Measurements from ENCODE around the gene IMMP2L.

IMMP2L gene

DNA sequence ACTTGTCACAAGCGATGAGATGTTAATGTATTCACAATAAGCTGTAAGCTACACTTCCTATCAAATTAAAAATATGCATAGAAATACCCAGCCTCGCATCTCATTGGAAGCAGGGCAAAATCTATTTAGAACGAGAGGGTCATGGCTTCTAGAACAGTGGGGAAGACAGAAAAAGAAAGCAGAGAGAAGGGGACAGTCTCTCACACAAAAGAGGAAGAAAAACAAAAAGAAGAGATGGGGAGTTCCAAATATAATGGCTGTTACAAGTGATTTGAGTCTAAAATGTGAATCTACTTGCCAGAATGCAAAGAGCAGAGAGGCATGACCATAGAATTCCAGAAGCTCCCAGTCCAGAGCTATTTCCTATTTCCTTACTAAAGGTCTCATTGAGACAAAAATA is 457.6 kb downstream of the IMMP2L start:
- DNase-seq (ENCODE audit: low read depth, low spot score), result no peak

- no peak for DNase-seq (ENCODE audit: low read depth, low spot score)
Measured at GRCh38 chr7:111103678-111104274, 458.5 kb downstream of the IMMP2L start.

- DNase-seq (ENCODE audit: low read depth, low spot score), result no peak
Measured at GRCh38 chr7:111103136-111103535, 459.2 kb downstream of the IMMP2L start.

GRCh38 chr7:111101856-111102646 is 460.2 kb downstream of the IMMP2L start:
- no peak for DNase-seq (ENCODE audit: low read depth, low spot score)

- no peak for DNase-seq (ENCODE audit: low read depth, low spot score)
Measured at GRCh38 chr7:111098926-111099250, 463.4 kb downstream of the IMMP2L start.

DNA sequence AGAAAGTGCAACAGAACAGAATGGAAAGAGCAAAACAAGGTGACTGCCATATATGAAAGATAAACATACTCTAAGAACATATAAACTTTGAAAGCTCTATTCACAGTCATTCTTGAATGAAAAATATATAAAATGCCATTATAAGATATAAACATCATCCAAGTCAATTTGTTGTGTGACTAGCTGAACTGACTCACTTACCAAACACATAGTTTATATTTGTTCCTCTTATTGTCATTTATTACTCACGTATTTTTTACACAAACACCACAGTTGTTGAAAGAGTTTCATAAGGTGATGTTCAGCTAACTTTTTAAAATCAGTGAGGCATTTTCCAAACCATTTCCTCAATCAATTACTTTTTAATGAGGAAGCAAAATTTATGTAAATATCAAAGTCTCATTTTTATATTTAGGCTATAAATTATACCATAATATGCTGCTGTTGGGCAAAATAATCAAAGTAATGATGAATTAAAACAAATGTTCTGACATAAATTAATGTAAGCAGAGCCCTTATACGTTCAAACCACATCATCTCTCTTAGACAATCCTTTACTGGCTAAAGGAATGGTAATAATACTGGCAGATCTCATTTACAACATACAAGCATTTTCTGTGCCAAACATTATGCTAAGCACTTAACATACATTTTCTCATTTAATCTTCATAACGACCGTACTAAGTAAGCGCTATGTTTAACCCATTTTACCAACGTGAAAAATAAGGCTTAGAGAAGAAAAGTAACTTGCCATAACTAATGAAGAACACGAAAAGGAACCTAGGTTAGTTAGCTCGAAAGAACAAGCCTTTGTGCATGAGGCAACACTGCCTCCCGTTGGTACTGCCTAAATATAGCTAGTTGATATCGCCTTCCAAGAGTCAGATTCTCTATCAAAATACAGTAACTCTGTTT is 464.0 kb downstream of the IMMP2L start:
- peak; percentile 53 for DNase-seq (ENCODE audit: low read depth, low spot score)

- DNase-seq (ENCODE audit: low read depth, low spot score), result no peak
Measured at GRCh38 chr7:111096997-111097396, 465.3 kb downstream of the IMMP2L start.

GRCh38 chr7:111094419-111094818 is 467.9 kb downstream of the IMMP2L start:
- DNase-seq (ENCODE audit: low read depth, low spot score), result no peak

DNA sequence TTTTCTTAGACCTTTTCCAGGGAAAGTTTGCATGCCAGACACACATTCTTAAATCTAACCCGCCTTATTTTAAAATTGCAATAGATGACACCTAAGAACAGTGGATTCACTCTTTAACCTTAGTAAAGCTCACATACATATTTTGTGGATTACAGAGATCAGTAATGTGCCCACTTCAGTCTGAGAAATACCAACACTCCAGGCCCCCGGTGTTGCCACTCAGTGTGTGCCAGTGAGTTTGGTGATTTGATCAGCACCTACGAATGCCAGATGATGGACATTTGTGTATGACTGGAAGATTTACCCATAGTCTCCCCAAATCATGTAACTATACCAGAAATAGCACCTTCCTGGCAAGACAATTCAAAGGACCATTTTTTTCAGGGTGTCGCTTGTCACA is 468.8 kb downstream of the IMMP2L start:
- no peak for DNase-seq (ENCODE audit: low read depth, low spot score)

- no peak for DNase-seq (ENCODE audit: low read depth, low spot score)
Measured at GRCh38 chr7:111092406-111093236, 469.7 kb downstream of the IMMP2L start.

- no peak for DNase-seq (ENCODE audit: low read depth, low spot score)
Measured at GRCh38 chr7:111091593-111092358, 470.5 kb downstream of the IMMP2L start.

DNA sequence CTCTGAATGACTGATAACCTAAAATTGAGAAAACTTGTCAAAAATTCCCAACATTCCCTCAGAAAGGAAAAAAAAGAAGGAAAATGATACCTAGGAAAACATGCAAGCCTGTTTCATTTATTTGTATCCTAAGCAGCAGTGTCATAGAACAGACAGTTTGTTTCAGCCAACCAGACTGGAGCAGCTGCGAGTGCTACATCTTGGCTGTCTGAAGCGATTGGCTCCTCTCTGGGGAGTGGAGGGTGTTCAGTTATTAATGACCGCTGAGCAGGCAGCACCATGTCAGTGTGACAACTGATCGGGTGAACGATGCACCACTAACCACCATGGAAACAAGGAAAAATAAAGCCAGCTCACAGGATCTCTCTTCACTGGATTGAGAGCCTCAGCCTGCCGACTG is 471.4 kb downstream of the IMMP2L start, which contains the start of gene LRRN3:
Gene LRRN3, plus strand, starts transcription at position 282 of the 400 bp plus-strand sequence. CDS start 31,646 bp downstream, outside the sequence.
- DNase-seq (ENCODE audit: low read depth, low spot score), result peak; percentile 81

DNA sequence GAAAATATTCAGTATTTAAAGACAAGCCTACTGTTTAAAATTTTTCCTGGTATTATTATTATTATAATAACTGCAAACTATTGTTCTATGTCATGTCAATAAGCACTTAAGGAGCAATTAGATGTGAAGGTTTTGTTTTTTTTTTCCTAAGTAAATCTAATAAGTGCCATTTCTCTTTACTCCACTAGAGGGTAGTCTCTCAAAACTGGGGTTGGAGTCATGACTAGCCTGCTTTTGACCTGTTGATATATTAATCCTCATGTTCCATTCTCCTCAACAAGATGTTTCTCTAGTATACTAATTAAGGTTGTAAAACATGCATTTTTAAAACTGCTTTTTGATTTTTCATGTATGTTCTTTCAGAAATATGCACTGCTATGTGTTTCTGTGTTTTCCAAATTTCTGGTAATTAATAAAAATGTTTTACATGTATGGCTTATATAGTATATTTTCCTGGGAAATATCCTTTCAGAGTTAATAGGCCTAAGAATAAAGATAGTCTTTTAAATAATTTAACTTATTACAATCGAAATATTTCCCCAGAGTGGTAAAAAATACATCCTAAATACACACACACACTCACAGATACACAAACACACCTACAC is 472.4 kb downstream of the IMMP2L start:
- peak; percentile 65 for DNase-seq (ENCODE audit: low read depth, low spot score)

DNA sequence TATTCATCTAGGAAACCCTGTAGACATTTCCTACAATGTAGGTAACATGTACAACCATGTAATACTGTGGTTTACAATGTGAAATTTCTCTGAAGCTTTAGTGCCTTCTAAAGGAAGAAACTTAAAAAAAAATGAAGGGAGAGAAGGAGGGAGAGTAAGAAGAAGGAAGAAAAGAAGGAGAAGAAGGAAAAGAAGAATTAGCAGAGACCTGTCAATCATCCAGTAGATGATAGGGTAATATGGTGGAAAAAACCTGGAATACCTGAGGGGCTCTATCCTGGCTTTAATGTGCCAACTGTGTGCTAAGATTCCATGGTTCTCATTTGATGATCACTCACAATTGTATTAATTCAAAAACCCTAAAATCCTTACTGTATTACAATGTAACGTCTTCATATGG is 474.0 kb downstream of the IMMP2L start:
- DNase-seq (ENCODE audit: low read depth, low spot score), result no peak

DNA sequence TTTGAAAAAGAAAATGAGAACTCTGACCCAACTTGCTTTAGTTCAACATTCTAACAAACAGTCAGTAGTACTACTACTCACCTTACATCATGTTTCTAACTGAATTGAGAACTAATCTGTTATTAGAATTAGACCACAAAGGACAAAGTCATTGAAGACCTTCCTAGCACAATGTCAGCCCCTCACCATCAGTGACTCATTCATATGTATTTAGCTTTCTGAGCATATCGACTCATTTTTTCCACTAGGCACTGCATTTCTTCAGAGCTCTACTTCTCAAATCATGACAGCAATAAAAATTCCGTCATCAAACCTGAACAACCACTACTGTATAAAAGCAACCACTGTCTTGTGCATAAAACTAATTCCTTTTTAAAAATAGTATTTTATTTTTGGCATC is 475.8 kb downstream of the IMMP2L start:
- no peak for DNase-seq (ENCODE audit: low read depth, low spot score)

DNA sequence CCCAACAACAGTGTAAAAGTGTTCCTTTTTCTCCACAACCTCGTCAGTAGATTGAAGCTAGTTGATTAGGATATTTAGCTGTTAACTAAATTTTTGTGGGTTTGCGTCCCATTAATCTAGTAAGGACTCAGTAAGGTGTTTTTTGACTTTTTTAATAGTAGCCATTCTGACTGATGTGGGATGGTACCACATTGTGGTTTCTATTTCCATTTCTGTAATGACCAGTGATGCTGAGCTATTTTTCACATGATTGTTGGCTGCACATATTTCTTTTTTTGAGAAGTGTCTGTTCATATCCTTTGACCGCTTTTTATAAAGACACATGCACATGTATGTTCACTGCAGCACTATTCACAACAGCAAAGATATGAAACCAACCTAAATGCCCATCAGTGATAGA is 476.9 kb downstream of the IMMP2L start:
- DNase-seq (ENCODE audit: low read depth, low spot score), result no peak

GRCh38 chr7:111083413-111083812 is 478.9 kb downstream of the IMMP2L start:
- peak; percentile 36 for DNase-seq (ENCODE audit: low read depth, low spot score)

GRCh38 chr7:111082351-111082750 is 479.9 kb downstream of the IMMP2L start:
- peak; percentile 88 for DNase-seq (ENCODE audit: low read depth, low spot score)

DNA sequence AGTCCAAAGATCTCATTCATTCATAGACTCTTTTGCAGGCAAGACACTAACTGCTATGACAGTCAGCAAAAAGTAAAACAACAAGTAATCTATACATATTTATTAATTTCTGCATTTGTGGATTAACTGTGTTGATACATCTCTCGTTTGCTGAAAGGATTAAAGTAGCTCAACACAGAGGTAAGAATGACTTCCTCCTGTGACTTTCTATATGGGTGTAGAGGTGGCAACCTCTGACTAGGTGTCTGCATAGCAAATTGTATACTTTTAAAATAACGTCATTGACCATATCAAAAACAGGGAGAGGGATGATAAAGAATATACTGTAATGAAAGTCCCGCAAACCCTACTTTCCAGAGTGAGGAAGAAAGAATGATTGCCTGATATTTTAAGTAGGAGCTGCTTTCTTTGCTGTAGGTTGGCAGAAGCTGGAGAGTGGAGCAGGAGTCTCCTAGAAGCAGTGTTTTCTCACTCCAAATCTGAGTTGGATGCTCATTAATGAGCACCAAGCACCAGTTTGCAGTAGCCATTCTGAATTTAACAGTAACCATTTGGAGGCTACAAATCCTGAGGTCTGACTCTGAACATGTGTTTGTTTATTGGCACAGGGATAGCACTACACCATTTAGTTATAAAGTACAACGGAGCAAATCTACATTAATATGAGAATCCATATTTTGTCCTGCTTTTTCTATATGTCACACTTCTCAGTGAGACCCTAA is 480.6 kb downstream of the IMMP2L start:
- DNase-seq (ENCODE audit: low read depth, low spot score), result no peak

All from astrocyte of the hippocampus (primary cell).